ENCODE results near the gene HOXA5.

GRCh38 chr7:27154901-27155815 lies 11.7 kb upstream of the HOXA5 start:
- no peak for TF ChIP-seq POLR2A (IDR thresholded peaks at IDR 0.05; ENCODE audit: low read depth, low read length)
- no peak for TF ChIP-seq POLR2AphosphoS5 (IDR thresholded peaks at IDR 0.05; ENCODE audit: low read depth, low read length)

All from GM12891 (cell line).